NCI-H748 treated with DMSO at 0.1 percent for 48 hours (cell line): ENCODE results near the gene WNT7A.

Source experiments
- DNase-seq: peaks from one replicate; lab custom pipeline; 2025; lab: John Stamatoyannopoulos, UW

WNT7A gene

GRCh38 chr3:13844911-13845310, 35.0 kb downstream of the WNT7A start:
- DNase-seq = no peak

- no peak for DNase-seq
Observed at GRCh38 chr3:13844286-13844685, 35.6 kb downstream of the WNT7A start.

DNA sequence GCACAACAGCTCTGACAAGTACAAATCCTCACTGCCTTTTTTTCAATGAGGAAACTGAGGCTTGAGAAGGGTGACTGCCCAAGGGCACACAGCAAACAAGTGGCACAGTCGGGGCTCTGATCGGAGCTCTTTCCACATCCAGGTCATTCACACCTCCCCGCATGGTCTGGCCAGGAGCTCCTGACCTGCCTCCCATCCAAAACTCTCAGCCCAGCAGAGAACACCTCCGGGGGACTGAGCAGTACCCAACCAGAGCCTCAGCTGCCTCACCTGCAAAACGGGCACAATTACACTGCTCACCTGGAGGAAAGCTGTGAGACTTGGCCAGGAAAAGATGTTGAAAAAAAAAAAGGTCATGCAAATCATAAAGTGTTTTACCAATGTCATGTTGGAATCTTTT, 36.5 kb downstream of the WNT7A start:
- DNase-seq = no peak

GRCh38 chr3:13842226-13842625, 37.6 kb downstream of the WNT7A start:
- DNase-seq = no peak

GRCh38 chr3:13841826-13842225, 38.0 kb downstream of the WNT7A start:
- DNase-seq = no peak

GRCh38 chr3:13841141-13841540, 38.7 kb downstream of the WNT7A start:
- DNase-seq = no peak

DNA sequence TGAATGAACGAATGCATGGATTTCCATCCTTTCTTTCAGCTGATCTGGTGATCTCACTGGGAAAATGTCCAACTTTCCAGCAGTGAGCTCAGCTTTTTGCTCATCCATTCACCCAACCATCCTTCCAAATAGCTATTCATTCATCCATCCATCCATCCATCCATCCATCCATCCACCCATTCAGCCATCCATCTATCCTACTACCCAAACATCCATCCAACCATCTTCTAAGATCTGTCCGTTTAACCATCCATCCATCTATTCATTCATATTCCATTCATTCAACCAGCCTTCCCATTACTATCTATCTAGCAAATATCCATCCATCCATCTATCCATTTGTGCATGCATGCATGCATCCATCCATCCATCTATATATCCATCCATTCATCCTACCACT, 39.4 kb downstream of the WNT7A start:
- DNase-seq = no peak

DNA sequence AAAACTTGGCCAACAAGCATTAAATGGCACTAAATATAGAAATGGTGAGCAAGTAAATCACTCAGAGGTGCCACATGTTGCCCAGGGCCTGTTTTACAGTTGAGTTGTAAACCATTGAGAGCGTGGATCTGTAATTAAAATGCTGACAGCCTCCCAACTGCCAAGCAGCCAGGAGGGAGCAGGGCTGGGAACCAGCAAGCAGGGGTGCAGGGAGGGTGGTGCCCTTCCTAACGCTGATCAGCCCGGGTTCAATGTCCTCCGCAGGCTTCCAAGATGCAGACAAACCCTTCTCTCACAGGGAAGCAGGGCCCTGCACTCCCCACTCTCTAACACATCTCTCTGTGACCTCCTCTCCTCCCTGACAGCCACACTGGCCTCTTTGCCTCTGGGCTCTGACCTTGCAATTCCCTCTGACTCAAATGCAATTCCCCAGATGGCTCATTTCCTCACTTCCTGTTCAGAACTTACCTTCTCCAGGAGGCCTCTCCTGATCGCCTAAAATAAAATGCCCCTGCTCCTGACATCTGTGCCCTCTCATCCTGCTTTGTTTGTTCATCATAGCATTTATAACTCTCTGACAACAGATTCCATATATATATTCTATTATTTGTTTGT, 40.0 kb downstream of the WNT7A start:
- DNase-seq = no peak

GRCh38 chr3:13839253-13839652, 40.6 kb downstream of the WNT7A start:
- no peak for DNase-seq

GRCh38 chr3:13838421-13838820, 41.5 kb downstream of the WNT7A start:
- no peak for DNase-seq

DNA sequence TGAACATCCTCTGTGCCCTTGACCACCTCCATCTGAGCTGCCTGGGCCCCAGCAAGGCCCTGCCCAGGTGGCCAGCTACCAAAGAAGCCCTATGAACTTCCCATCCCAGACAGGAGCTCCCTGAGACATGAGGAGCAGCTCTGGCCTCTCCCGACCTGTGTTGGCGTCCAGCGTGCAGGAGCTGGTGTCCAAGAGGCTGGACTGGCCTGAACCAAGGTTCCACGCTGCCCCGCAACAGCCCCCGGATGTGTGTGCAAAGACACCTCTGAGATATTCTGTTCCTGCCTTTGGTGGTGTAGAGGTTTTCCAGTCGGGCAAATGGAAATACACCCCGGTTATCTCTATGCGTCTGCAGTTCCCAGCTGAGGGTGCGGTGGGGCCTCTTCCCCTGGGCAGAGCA, 42.1 kb downstream of the WNT7A start:
- DNase-seq = no peak

DNA sequence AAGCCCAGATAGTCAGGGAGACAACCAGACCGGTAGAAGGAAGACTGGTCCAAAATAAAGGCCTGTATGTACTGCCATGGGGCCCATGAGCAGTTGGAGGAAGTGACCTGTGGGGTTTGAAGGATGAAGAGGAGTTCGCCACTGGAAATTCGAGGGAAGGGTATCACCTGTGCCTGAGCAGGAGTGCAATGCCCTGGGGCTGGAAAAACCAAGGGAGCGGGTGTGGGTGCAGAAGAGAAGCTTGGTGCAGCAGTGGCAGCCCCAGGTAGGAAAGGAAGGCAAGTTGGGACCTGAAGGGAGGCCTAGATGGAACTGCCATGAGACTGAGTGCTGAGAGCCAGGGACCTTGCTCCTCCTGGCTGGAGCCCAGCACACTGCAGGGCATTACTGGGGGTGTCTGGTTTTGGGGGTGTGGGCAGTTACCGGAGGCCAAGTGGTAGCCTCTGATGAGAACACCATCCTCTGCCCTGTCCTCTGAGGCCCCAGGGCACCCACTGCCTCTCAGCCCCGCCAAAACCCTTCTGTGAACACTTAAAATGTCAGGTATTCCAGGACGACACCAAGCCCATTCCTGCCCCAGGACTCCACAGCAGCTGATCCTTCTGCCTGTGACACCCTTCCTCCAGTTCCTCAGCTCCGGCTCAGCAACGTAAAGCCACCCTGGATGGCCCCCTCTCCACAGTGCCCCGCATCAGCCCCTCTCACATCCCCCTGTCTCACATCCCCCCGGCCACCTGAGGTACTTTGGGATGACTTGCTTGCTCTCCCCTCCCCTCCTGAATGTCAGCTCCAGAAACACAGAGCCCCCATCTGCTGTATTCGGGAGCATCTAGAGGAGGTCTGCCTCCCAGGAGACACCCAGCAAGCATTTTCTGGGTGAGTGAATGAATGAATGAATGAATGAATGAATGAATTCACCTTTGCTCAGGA, 42.9 kb downstream of the WNT7A start:
- DNase-seq = no peak

DNA sequence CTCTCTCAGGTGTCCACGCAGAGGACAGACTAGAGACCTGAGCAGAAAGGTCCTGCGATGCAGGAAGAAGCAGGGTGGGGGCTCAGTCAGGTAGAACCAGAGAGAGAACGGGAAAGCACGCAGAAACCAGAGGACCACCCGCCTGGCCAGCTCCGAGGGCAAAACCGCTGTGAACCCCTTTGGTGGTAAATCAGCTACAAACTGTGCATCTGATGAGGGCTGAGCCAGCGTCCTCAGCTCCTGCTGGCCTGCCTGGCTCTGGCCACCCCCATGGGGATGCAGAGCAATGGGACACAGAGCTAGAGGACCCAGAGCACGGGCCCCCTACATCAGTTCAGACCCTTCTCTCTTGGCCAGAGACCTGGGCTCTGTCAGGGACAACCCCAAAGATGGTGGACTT, 44.6 kb downstream of the WNT7A start:
- no peak for DNase-seq

DNA sequence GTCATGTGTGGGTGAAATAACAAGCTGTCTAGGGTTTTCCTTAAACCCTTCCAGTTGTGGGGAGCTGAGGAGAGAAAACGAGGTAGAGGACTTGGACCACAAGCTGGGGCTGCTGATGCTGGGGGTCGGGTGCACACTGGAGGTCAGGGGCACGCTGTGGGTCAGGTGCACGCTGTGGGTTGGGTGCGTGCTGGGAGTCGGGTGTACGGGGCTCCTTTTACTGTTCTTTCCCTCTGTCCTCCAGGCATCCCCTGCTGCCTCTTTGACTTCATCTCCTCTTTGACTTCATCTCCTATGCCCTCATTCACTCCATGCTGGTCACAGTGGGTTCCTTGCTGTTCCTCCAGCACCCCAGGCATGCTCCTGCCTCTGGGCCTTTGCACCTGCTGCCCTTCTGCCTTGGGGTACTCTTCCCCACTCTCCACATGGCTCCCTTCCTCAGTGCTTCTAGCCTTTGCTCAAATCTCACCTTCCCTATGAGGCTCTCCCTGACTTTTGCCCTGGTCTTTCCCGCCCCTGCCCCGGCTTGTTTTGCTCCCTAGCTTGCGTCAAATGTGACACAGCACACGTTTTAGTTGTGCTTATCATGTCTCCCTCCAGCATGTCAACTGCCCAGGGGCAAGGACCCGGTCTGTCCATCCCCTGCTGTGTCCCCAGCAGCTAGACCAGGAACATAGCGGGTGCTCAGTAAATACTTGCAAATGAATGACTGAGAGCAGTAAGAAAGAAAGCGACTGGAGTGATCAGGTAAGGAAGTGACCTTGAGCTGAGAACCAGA, 45.4 kb downstream of the WNT7A start:
- DNase-seq = no peak

DNA sequence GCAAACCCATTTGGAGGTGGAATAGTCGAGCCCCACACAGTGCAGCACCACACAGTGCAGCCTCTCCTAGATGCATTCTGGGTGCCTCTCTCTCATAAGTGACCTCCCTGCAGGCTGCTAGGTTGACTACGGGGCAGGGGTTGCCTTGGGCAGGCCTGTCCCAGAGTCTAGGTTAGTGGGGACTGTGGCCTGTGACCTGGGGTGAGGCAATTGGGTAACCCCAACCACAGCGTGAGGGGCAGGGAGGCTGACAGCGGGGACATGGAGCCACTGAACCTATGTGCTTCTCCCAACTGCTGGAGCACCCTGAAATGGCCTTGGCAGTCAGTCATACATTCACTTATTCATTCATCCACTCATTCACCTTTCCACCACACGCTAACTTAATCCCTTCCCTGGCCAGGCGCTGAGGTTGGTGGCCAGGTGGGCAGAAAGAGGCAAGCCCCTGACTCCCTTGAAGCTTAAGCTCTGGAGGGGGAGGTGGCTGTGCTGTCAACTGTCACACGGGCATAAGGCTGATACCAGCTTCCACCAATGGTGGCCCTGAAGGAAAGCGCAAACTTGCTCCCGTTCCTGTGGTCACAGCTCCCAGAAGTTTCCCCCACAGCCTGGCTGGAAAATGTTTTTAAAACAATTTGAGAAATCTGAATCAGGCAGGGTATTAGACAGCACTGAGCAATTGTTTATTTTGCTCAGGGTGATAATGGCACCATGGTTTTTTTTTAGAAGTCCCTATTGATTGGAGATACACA, 46.2 kb downstream of the WNT7A start:
- DNase-seq = no peak

- no peak for DNase-seq
Observed at GRCh38 chr3:13832130-13832529, 47.7 kb downstream of the WNT7A start.

DNA sequence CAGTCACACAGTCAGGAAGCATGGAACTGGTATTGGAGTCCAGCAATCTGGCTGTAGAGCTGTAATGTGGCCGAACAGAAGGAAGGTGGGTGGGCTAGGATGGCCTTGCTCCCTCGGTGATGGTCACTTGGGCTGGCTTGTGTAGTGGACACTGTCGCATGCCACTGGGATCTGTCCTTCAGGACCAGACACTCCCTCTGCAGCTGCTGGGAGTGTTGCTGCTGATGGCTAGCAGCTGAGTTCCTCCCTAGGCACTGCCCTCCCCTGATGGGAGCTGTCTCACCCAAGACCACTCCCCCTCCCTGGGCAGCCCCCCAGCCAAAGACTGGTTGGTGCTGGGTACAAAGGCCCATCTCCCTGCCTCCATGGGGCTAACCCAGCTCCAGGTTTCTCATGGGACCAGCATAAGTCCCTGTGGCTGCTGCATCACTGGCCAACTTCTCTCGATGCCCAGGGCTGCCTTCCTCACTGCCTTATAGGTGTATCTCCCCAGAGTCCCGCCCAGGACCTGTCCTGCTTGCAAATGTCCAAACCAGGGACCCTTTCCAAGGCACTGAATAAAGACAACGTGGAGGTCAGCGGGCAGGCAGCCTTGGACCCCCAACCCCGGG, 48.4 kb downstream of the WNT7A start:
- DNase-seq = no peak

DNA sequence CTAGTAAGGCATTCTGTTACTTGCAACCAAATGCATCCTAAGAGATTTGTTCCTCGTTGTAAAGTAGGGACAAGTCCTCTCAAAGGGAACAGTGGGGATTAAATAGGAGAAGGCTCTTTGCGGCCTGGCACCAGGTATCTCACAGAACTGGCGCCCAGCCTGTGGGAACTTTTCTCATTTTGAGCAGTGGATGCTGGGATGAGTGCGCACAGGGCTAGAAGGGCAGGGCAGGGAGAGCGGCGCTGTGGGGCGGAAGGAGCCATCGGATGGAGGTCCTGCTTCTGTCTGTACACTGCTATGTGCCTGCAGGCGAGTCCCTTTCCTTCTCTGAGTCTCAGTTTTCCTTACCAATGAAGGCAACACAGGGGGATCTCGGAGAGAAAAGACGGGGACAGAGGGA, 50.6 kb downstream of the WNT7A start:
- DNase-seq = no peak

DNA sequence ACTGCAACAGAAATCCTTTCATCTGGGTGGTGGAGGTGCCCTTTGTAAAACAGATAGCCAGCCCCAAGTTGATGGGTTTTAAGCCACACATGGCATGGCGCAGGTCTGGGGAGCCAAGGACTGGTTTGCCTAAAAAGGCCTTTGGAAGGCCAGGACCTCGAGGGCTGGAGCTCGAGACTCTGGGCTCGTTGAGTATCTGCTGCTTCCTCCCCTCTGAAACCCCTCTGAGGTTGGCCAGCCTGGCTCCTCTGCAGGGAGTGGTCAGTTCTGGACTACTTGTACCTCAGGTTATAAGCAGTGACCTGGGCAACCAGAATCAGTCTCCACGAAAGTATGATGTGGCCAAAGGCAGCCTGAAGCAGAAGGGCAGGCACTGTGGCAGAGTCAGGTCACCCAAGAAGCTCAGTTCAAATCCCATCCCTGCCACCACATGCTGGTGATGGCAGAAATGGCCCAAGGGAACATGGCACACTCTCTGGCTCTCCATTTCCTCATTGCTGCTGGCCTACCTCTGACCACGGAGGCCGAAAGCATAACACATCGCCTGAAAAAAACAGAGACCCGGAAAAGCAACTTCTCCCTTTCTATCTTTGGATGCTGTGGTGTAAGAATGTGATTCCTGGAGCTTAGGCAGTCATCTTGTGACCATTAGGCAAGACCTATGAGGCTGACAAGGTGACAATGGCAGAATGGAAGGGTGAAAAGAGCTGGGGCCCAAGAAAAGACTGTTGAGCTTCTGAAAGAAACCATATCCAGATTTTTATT, 51.2 kb downstream of the WNT7A start:
- no peak for DNase-seq

- no peak for DNase-seq
Observed at GRCh38 chr3:13827699-13828098, 52.2 kb downstream of the WNT7A start.

- DNase-seq = no peak
Observed at GRCh38 chr3:13827256-13827655, 52.6 kb downstream of the WNT7A start.
